H1 (cell line): ENCODE measurements around the gene ELMO1. TPM values are rescaled to one million over a fixed set of nuclear protein-coding genes. Genes with fewer than 3 reads are reported as not detected.

Source experiments
- CTCF ChIA-PET: fragments of 300-600 bp; sonication (Branson Sonifier 250); formaldehyde crosslinking; loops from one replicate; lab custom pipeline; 2021; ENCODE audit not compliant: partially characterized antibody; lab: Charles Lee
- POLR2A ChIA-PET: fragments of 300-600 bp; sonication (Branson Sonifier 250); formaldehyde crosslinking; loops from one replicate; lab custom pipeline; 2021; ENCODE audit warnings: inconsistent platforms; ENCODE audit not compliant: partially characterized antibody; lab: Charles Lee
- DNase-seq, 2 experiments: peaks; one replicate each; pipeline versions ENCODE4 v3.0.0 to v3.0.0-alpha.2; 2010 to 2022; ENCODE audit warnings: low spot score in 2 of 2, low read depth in 1 of 2, mixed read lengths in 1 of 2
- FAIRE-seq: peaks from 2 replicates; lab custom pipeline; 2011; peaks lifted over from hg19 to GRCh38; lab: Jason Lieb, UNC
- H2AFZ ChIP-seq: 2 replicates; pipeline ENCODE4 v1.8.1; 2012; ENCODE audit warnings: low read length, inconsistent platforms
- H2AK5ac ChIP-seq: 2 replicates; pipeline ENCODE4 v1.6.1; 2013; ENCODE audit warnings: low read depth, low read length
- H2BK120ac ChIP-seq: replicated peaks from 2 replicates; pipeline ENCODE3; 2013; ENCODE audit warnings: low read depth, low read length, inconsistent platforms
- H2BK12ac ChIP-seq: 2 replicates; pipeline ENCODE4 v1.6.1; 2013; ENCODE audit warnings: low read depth, low read length
- H2BK15ac ChIP-seq: 2 replicates; pipeline ENCODE4 v1.6.1; 2013; ENCODE audit warnings: low read length
- H2BK20ac ChIP-seq: 2 replicates; pipeline ENCODE4 v1.6.1; 2013; ENCODE audit warnings: low read length
- H2BK5ac ChIP-seq: 2 replicates; pipeline ENCODE4 v1.6.1; 2013; ENCODE audit warnings: low read depth, low read length
- H3K14ac ChIP-seq: 2 replicates; pipeline ENCODE4 v1.6.1; 2013; ENCODE audit warnings: inconsistent platforms; ENCODE audit not compliant: insufficient read length
- H3K18ac ChIP-seq: 2 replicates; pipeline ENCODE4 v1.6.1; 2013; ENCODE audit warnings: low read length; ENCODE audit errors: extremely low read depth
- H3K23ac ChIP-seq: 2 replicates; pipeline ENCODE4 v1.6.1; 2013; ENCODE audit warnings: inconsistent platforms; ENCODE audit not compliant: insufficient read length
- H3K23me2 ChIP-seq: 2 replicates; pipeline ENCODE4 v1.6.1; 2013; ENCODE audit warnings: low read depth, low read length
- H3K27ac ChIP-seq: 2 replicates; pipeline ENCODE4 v1.6.1; 2011; ENCODE audit warnings: low read depth, low read length, inconsistent platforms
- H3K27me3 ChIP-seq, 4 experiments: replicated peaks in 1 of 4; 1 replicate in 1 of 4; 2 replicates in 3 of 4; pipeline versions ENCODE4 v1.6.1 to v1.8.1; 2011 to 2013; ENCODE audit warnings: low read length in 3 of 4, mild to moderate bottlenecking in 3 of 4, inconsistent platforms in 2 of 4, mixed read lengths in 2 of 4, moderate library complexity in 1 of 4; ENCODE audit not compliant: control insufficient read depth in 3 of 4, insufficient read depth in 3 of 4; ENCODE audit errors: extremely low read depth in 1 of 4
- H3K36me3 ChIP-seq, 4 experiments: 2 replicates each; pipeline versions ENCODE4 v1.6.1 to v1.8.1; 2011 to 2013; ENCODE audit warnings: mild to moderate bottlenecking in 4 of 4, low read length in 3 of 4, moderate library complexity in 2 of 4, control low read depth in 1 of 4, inconsistent platforms in 1 of 4; ENCODE audit not compliant: insufficient read depth in 4 of 4, control insufficient read depth in 2 of 4
- H3K4ac ChIP-seq: replicated peaks from 2 replicates; pipeline ENCODE3; 2013; ENCODE audit warnings: low read length, low read depth, mixed read lengths, inconsistent platforms; ENCODE audit not compliant: insufficient read length
- H3K4me1 ChIP-seq, 4 experiments: replicated peaks in 1 of 4; 1 replicate in 1 of 4; 2 replicates in 3 of 4; pipeline versions ENCODE4 v1.6.1 to v1.8.1; 2011 to 2013; ENCODE audit warnings: low read length in 3 of 4, inconsistent platforms in 2 of 4, mixed read lengths in 1 of 4; ENCODE audit not compliant: insufficient read depth in 4 of 4, control insufficient read depth in 3 of 4
- H3K4me2 ChIP-seq, 2 experiments: 2 replicates each; pipeline versions ENCODE4 v1.6.1 to v1.8.1; 2011 to 2013; ENCODE audit warnings: low read depth in 2 of 2, low read length in 2 of 2, control low read depth in 1 of 2, inconsistent platforms in 1 of 2, mild to moderate bottlenecking in 1 of 2; ENCODE audit not compliant: insufficient read depth in 1 of 2
- H3K4me3 ChIP-seq, 4 experiments: fragments of 200-600, 300-600 bp in 1 of 4; sonication (generic), shearing (Covaris generic), sonication (Bioruptor Twin) in 1 of 4; 2 replicates each; pipeline versions ENCODE4 v1.5.1 to v1.8.1; 2011 to 2016; ENCODE audit warnings: low read length in 4 of 4, low read depth in 3 of 4, control low read depth in 2 of 4, inconsistent platforms in 2 of 4, mild to moderate bottlenecking in 2 of 4, mixed read lengths in 1 of 4, moderate library complexity in 1 of 4; ENCODE audit not compliant: insufficient read depth in 2 of 4; ENCODE audit errors: extremely low read depth in 1 of 4
- H3K56ac ChIP-seq: replicated peaks from 2 replicates; pipeline ENCODE3; 2013; ENCODE audit warnings: low read depth, mild to moderate bottlenecking, mixed read lengths, low read length, inconsistent platforms; ENCODE audit not compliant: insufficient read length
- H3K79me1 ChIP-seq: 2 replicates; pipeline ENCODE4 v1.6.1; 2013; ENCODE audit warnings: low read depth, low read length, control low read depth
- H3K79me2 ChIP-seq, 2 experiments: 2 replicates each; pipeline versions ENCODE4 v1.6.1 to v1.8.1; 2012 to 2013; ENCODE audit warnings: low read length in 2 of 2, mild to moderate bottlenecking in 2 of 2, inconsistent platforms in 1 of 2; ENCODE audit not compliant: insufficient read depth in 2 of 2, control insufficient read depth in 1 of 2
- H3K9ac ChIP-seq, 4 experiments: replicated peaks in 1 of 4; 1 replicate in 1 of 4; 2 replicates in 3 of 4; pipeline versions ENCODE4 v1.6.1 to v1.8.1; 2011 to 2013; ENCODE audit warnings: low read depth in 3 of 4, low read length in 3 of 4, control low read depth in 2 of 4, mild to moderate bottlenecking in 2 of 4, moderate library complexity in 2 of 4, inconsistent platforms in 1 of 4; ENCODE audit errors: extremely low read depth in 1 of 4
- H3K9me3 ChIP-seq, 2 experiments: 2 replicates each; pipeline versions ENCODE4 v1.6.1 to v1.8.1; 2012 to 2013; ENCODE audit warnings: mild to moderate bottlenecking in 2 of 2, moderate library complexity in 2 of 2, control low read depth in 1 of 2, inconsistent platforms in 1 of 2, low read depth in 1 of 2, low read length in 1 of 2, mixed read lengths in 1 of 2; ENCODE audit not compliant: insufficient read depth in 2 of 2
- H4K20me1 ChIP-seq, 2 experiments: replicated peaks in 1 of 2; 2 replicates each; pipeline versions ENCODE3 to v1.8.1; 2011 to 2013; ENCODE audit warnings: inconsistent platforms in 2 of 2, low read length in 2 of 2, mild to moderate bottlenecking in 1 of 2; ENCODE audit not compliant: insufficient read depth in 2 of 2, control insufficient read depth in 1 of 2
- H4K5ac ChIP-seq: 2 replicates; pipeline ENCODE4 v1.6.1; 2013; ENCODE audit warnings: low read length, low read depth, mixed read lengths, inconsistent platforms; ENCODE audit not compliant: insufficient read length
- H4K8ac ChIP-seq: 2 replicates; pipeline ENCODE4 v1.8.0; 2013; ENCODE audit warnings: mild to moderate bottlenecking, moderate library complexity, low read length, inconsistent platforms; ENCODE audit not compliant: insufficient read depth; ENCODE audit errors: extremely low read depth
- H4K91ac ChIP-seq: replicated peaks from 2 replicates; pipeline ENCODE3; 2013; ENCODE audit warnings: low read length, mixed read lengths, inconsistent platforms; ENCODE audit not compliant: insufficient read length
- CHD1 ChIP-seq: IDR thresholded peaks from 2 replicates; pipeline ENCODE4 v1.6.1; 2012; ENCODE audit warnings: low read depth, low read length, improper control_type of control experiment
- NRF1 ChIP-seq: IDR thresholded peaks from 2 replicates; pipeline ENCODE4 v1.6.1; 2011; ENCODE audit warnings: mild to moderate bottlenecking, low read depth, low read length, improper control_type of control experiment
- WGBS, 2 experiments: shearing (Covaris generic) in 1 of 2; methylation state at CpG; one replicate each; pipeline versions ENCODE4 v1.1.6 to v1.1.7; 2013 to 2015; ENCODE audit warnings: low lambda C conversion rate in 2 of 2, mixed read lengths in 2 of 2, inconsistent platforms in 1 of 2, low coverage in 1 of 2, missing lambda C conversion rate in 1 of 2; ENCODE audit not compliant: insufficient replicate concordance in 2 of 2, insufficient coverage in 1 of 2, insufficient read length in 1 of 2; ENCODE audit errors: extremely low coverage in 1 of 2, missing lambda C conversion rate in 1 of 2; 5-methylcytosine and 5-hydroxymethylcytosine counted together
- polyA plus RNA-seq, 7 experiments: library from polyadenylated mRNA; depleted of rRNA in 3 of 7; stranded (reverse) in 5 of 7; unstranded in 2 of 7; fragments of >200 nt in 5 of 7; fragments of 200-250 nt in 2 of 7; gene quantifications; 1 replicate in 5 of 7; 2 replicates in 1 of 7; 4 replicates in 1 of 7; pipeline versions ENCODE4 v1.2.1 to v1.2.3, GENCODE V29; 2011 to 2013; ENCODE audit warnings: missing spikeins in 2 of 7, mixed read lengths in 2 of 7
- total RNA-seq: library from RNA; stranded (reverse); fragmentation: NEBNext Ultra II Directional; extraction: Animal tissue kit (Norgen Biotek cat#: 25700); gene quantifications from 2 replicates; pipeline ENCODE4 v1.2.1, GENCODE V29; 2021

The ELMO1 gene
- total and polyA plus RNA-seq, 2 of the 8 experiments (the other 6 are each of a cell fraction or from before 2014, with no cell fraction given): 18.4 to 21.0 TPM

GRCh38 chr7:36861656-36862055 is 587.0 kb downstream of the ELMO1 start:
- Histone ChIP-seq H2BK5ac (no peak overlapping the region), H3K79me2 (no peaks in the 10 kb centered on the region), H3K18ac (no peak overlapping the region), H3K27me3 (no peaks in the 10 kb centered on the region), H4K91ac (no peak overlapping the region), H3K4ac (no peak overlapping the region), H3K23me2 (no peaks in the 10 kb centered on the region), H2BK15ac (no peak overlapping the region), H3K14ac (no peak overlapping the region), H4K20me1 (no peaks in the 10 kb centered on the region), H2BK20ac (no peak overlapping the region), H3K4me1 (no peaks in the 10 kb centered on the region), H3K27ac (no peak overlapping the region), H3K79me1 (no peaks in the 10 kb centered on the region), H3K23ac (no peak overlapping the region), H2BK12ac (no peak overlapping the region), H3K4me2 (no peak overlapping the region), H4K5ac (no peak overlapping the region), H3K9me3 (no peaks in the 10 kb centered on the region), H3K36me3 (no peaks in the 10 kb centered on the region), H2AK5ac (no peak overlapping the region), H2BK120ac (no peak overlapping the region), H2AFZ (no peak overlapping the region), H4K8ac (no peak overlapping the region), H3K56ac (no peak overlapping the region), H3K9ac (no peak overlapping the region), H3K4me3 (no peak overlapping the region)
- CTCF ChIA-PET: no interaction called here
- FAIRE-seq (no peak), DNase-seq (no peak)
- no peak for TF ChIP-seq CHD1
- no peak for TF ChIP-seq NRF1
- POLR2A ChIA-PET: no interaction called here
- 92% methylated on average over 11 of the region's 11 CpGs; no CpG with 5 or more reads in 1 of the 2 experiments for WGBS, 2 experiments
